ENCODE data around the gene TSPAN10. TPM values are rescaled to one million over a fixed set of nuclear protein-coding genes. Genes with fewer than 3 reads are reported as not detected.

Gene TSPAN10
- total RNA-seq, 2 donors from 2014 or later: 0.18 to 0.22 TPM

GRCh38 chr17:81697261-81698044 lies 60.5 kb downstream of the TSPAN10 start:
- no peak for ATAC-seq
- DNase-seq: no peak

More at GRCh38 chr17:81697261-81698044, 60.5 kb downstream of the TSPAN10 start:
- intact Hi-C loops (cut with DNase I, micrococcal nuclease): no loop called here

Small RNAs within 50 kb of the gene (microRNA-seq; reads per million reads assigned to microRNA genes)
- gene MIR6786: 0.53 to 1.4 reads per million in 2 donors

Other genes starting within 250 kb of the TSPAN10 start
- gene BAHCC1, start 241.7 kb upstream of the TSPAN10 start, total RNA-seq: 10 to 100 TPM; 12.2 to 14.2 TPM
- gene ACTG1, start 124.4 kb upstream of the TSPAN10 start, total RNA-seq: 1,000 to 10,000 TPM; 3,767 to 4,413 TPM
- gene FSCN2, start 108.8 kb upstream of the TSPAN10 start, total RNA-seq: 1 to 10 TPM; 2.3 to 4.9 TPM
- gene FAAP100, start 84.8 kb upstream of the TSPAN10 start, total RNA-seq: 10 to 100 TPM; 25.4 to 28.8 TPM
- gene NPLOC4, start 84 bp upstream of the TSPAN10 start, total RNA-seq: 10 to 100 TPM; 86.2 to 88.4 TPM
- under 1 TPM in 1 of 2 donors, not detected in 1; 0.34 TPM for gene PDE6G, start 19.3 kb downstream of the TSPAN10 start, total RNA-seq
- 10 to 100 TPM; 24.6 to 36.6 TPM for gene OXLD1, start 29.4 kb downstream of the TSPAN10 start, total RNA-seq
- gene CCDC137, start 29.5 kb downstream of the TSPAN10 start, total RNA-seq: 10 to 100 TPM; 14.0 to 19.4 TPM
- gene ARL16, start 46.6 kb downstream of the TSPAN10 start, total RNA-seq: 10 to 100 TPM; 14.3 to 30.5 TPM
- 100 to 1,000 TPM in 1 of 2 donors, 10 to 100 TPM in 1; 98.5 to 105 TPM for gene HGS, start 46.8 kb downstream of the TSPAN10 start, total RNA-seq
- gene MRPL12, start 66.2 kb downstream of the TSPAN10 start, total RNA-seq: 100 to 1,000 TPM in 1 of 2 donors, 10 to 100 TPM in 1; 88.2 to 146 TPM
- gene SLC25A10, start 75.1 kb downstream of the TSPAN10 start, total RNA-seq: 10 to 100 TPM; 52.5 to 76.2 TPM
- under 1 TPM; 0.14 to 0.67 TPM for gene GCGR, start 167.0 kb downstream of the TSPAN10 start, total RNA-seq
- 10 to 100 TPM; 16.4 to 30.4 TPM for gene MCRIP1, start 196.1 kb downstream of the TSPAN10 start, total RNA-seq
- not detected for gene PPP1R27, start 197.9 kb downstream of the TSPAN10 start, total RNA-seq
- gene P4HB, start 223.3 kb downstream of the TSPAN10 start, total RNA-seq: 100 to 1,000 TPM; 560 to 669 TPM
- gene ARHGDIA, start 234.1 kb downstream of the TSPAN10 start, total RNA-seq: 100 to 1,000 TPM; 447 to 500 TPM